B cell (primary cell): ENCODE measurements around the gene TULP1.

Source experiments
- CTCF ChIP-seq: fragments of 200-600 bp; IDR thresholded peaks from one replicate; pipeline ENCODE4 v1.8.0; 2022; ENCODE audit warnings: antibody characterized with exemption, mild to moderate bottlenecking
- EZH2 ChIP-seq: IDR thresholded peaks from 2 replicates; pipeline ENCODE4 v1.6.1; 2012; ENCODE audit warnings: borderline replicate concordance, low read depth, mild to moderate bottlenecking, moderate library complexity, low read length; ENCODE audit not compliant: insufficient read depth, poor library complexity, severe bottlenecking

DNA sequence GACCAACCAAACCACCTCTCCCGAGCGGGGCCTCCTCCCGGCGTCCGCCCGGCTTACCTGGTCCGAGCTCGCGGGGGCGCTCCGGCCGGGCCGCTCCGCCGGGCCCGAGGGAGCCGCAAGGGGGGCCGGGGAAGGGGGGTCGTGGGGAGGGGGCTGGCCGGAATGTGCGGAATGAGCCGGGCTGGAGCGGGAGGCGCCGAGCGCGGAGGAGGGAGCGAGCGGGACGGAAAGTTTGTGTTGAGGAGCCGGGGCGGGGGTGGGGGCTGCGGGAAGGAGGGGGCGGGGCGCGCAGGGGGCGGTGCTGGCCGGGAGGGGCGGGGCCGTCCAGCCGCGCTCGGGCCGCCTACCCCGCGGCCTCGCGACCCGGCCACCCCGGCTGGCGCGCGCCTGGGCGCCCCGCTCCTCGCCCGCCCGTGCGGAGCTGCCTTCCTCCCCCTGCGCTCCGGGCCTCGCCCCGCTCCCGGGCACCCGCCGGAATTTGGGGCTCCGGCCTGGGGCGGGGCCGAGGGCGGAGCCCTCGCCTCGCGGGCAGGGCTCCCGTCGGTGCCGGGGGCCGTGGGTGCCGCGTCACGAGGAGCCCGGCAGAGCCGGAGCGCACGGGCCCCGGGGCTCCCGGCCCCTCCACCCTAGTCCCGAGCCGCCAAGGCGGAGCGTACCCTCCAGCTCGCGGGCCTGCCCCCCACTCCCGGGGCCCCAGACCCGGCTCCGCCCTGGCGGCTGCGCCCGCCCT, 15.7 kb downstream of the TULP1 start, which contains the start of gene TEAD3:
- TF ChIP-seq CTCF: no peak
- TF ChIP-seq EZH2: no peak
